Activated naive CD4-positive, alpha-beta T cell treated with anti-CD3 and anti-CD28 coated beads for 36 hours (primary cell): ENCODE data around the gene FBXO5. TPM values are rescaled to one million over a fixed set of nuclear protein-coding genes. Genes with fewer than 3 reads are reported as not detected.

Source experiments
- CTCF ChIA-PET: fragments of 350-600 bp; sonication (Branson Sonifier 250); formaldehyde crosslinking; loops from one replicate; lab custom pipeline; 2021; ENCODE audit warnings: antibody characterized with exemption; lab: Charles Lee
- DNase-seq: peaks from one replicate; pipeline ENCODE4 v3.0.0-alpha.2; 2020
- H3K27ac Mint-ChIP-seq: one replicate; pipeline ENCODE4 v1.8.0; 2021; ENCODE audit warnings: mild to moderate bottlenecking, mixed read lengths
- H3K27me3 Mint-ChIP-seq: one replicate; pipeline ENCODE4 v1.8.0; 2021; ENCODE audit warnings: low read depth, mixed read lengths
- H3K36me3 Mint-ChIP-seq: one replicate; pipeline ENCODE4 v1.8.0; 2021; ENCODE audit warnings: low read depth, mixed read lengths
- H3K4me1 Mint-ChIP-seq: one replicate; pipeline ENCODE4 v1.8.0; 2021; ENCODE audit warnings: low read depth, mixed read lengths
- H3K4me3 Mint-ChIP-seq: one replicate; pipeline ENCODE4 v1.8.0; 2021; ENCODE audit warnings: mild to moderate bottlenecking, moderate library complexity, mixed read lengths
- H3K9me3 Mint-ChIP-seq: one replicate; pipeline ENCODE4 v1.8.0; 2021; ENCODE audit warnings: mixed read lengths
- intact Hi-C: fragments of 100-400 bp; cut with micrococcal nuclease; formaldehyde crosslinking; loops from one replicate; pipeline ENCODE4 v1.15.1; 2023
- total RNA-seq, 2 experiments: library from RNA; stranded (reverse); gene quantifications; one replicate each; pipeline ENCODE4 v1.2.3, GENCODE V29; 2021

Gene FBXO5
- total RNA-seq, 2 experiments from 2014 or later, result 61.4 to 62.3 TPM

- H3K4me3 Mint-ChIP-seq, result peak overlapping the region; percentile 99
Observed at GRCh38 chr6:152984513-152984872, 1.7 kb upstream of the FBXO5 start.

GRCh38 chr6:152983637-152984512 is 1.0 kb upstream of the FBXO5 start:
- CTCF ChIA-PET, result interaction anchor here (1.1 to 1.3 kb wide), 2 partner anchors 16 to 17 kb away, joined by 3 to 4 read pairs; no protein-coding TSS in a partner anchor
- Mint-ChIP-seq H3K36me3 (peaks cover 46% of the 10 kb centered on the region), H3K4me1 (peaks cover 40% of the 10 kb centered on the region), H3K27ac (peak overlapping the region; percentile 100), H3K9me3 (no peaks in the 10 kb centered on the region), H3K4me3 (peak overlapping the region; percentile 99), H3K27me3 (no peaks in the 10 kb centered on the region)
- DNase-seq, result peak; percentile 93
- intact Hi-C loops, result loop anchor here (2.0 to 5.0 kb wide), 11 partner anchors 41 to 1751 kb away; partner anchors contain the start of genes RMND1 and ZBTB2

More at GRCh38 chr6:152984513-152984872, 1.7 kb upstream of the FBXO5 start:
- Mint-ChIP-seq H3K27ac (peak overlapping the region; percentile 100), H3K27me3 (no peaks in the 10 kb centered on the region), H3K4me1 (peaks cover 36% of the 10 kb centered on the region), H3K9me3 (no peaks in the 10 kb centered on the region), H3K36me3 (peaks cover 41% of the 10 kb centered on the region)
- intact Hi-C loops, result loop anchor here (2.0 to 5.0 kb wide), 4 partner anchors 682 to 1282 kb away; no protein-coding TSS in a partner anchor
- CTCF ChIA-PET, result no interaction called here
- DNase-seq, result no peak

- Mint-ChIP-seq H3K4me1 (peaks cover 49% of the 10 kb centered on the region), H3K36me3 (peaks cover 57% of the 10 kb centered on the region), H3K9me3 (no peaks in the 10 kb centered on the region), H3K4me3 (peak overlapping the region; percentile 99), H3K27ac (peak overlapping the region; percentile 69), H3K27me3 (no peaks in the 10 kb centered on the region)
- CTCF ChIA-PET, result interaction anchor here (0.8 to 1.3 kb wide), 2 partner anchors 18 to 43 kb away, joined by 3 to 4 read pairs; no protein-coding TSS in a partner anchor
- peak; percentile 34 for DNase-seq
- intact Hi-C loops, result loop anchor here (1.0 to 5.0 kb wide), 11 partner anchors 20 to 1753 kb away; partner anchors contain the start of genes MTRF1L, RMND1 and ZBTB2
Observed at GRCh38 chr6:152981989-152982903, 595 bp downstream of the FBXO5 start.

GRCh38 chr6:152981219-152981618 is 1.6 kb downstream of the FBXO5 start:
- Mint-ChIP-seq H3K4me3 (peak overlapping the region; percentile 99), H3K27me3 (no peaks in the 10 kb centered on the region), H3K36me3 (peaks cover 64% of the 10 kb centered on the region), H3K9me3 (no peaks in the 10 kb centered on the region), H3K27ac (no peak overlapping the region), H3K4me1 (peaks cover 50% of the 10 kb centered on the region)
- no peak for DNase-seq
- CTCF ChIA-PET, result no interaction called here
- intact Hi-C loops, result loop anchor here (5.0 kb wide), 3 partner anchors 679 to 1279 kb away; no protein-coding TSS in a partner anchor

- Mint-ChIP-seq H3K27me3 (no peaks in the 10 kb centered on the region), H3K27ac (no peak overlapping the region), H3K36me3 (peaks cover 64% of the 10 kb centered on the region), H3K9me3 (no peaks in the 10 kb centered on the region), H3K4me3 (peak overlapping the region; percentile 99), H3K4me1 (peaks cover 50% of the 10 kb centered on the region)
- CTCF ChIA-PET, result no interaction called here
- DNase-seq, result no peak
- intact Hi-C loops, result loop anchor here (5.0 kb wide), 3 partner anchors 678 to 1278 kb away; no protein-coding TSS in a partner anchor
Observed at GRCh38 chr6:152980656-152981055, 2.2 kb downstream of the FBXO5 start.

- Mint-ChIP-seq H3K36me3 (peaks cover 69% of the 10 kb centered on the region), H3K27ac (no peak overlapping the region), H3K4me1 (peaks cover 49% of the 10 kb centered on the region), H3K27me3 (no peaks in the 10 kb centered on the region), H3K4me3 (no peak overlapping the region), H3K9me3 (peaks cover 3% of the 10 kb centered on the region)
- DNase-seq, result no peak
- CTCF ChIA-PET, result interaction anchor here (1.2 kb wide), 1 partner anchor 25 kb away, joined by 4 read pairs; no protein-coding TSS in a partner anchor
- intact Hi-C loops, result no loop called here
Observed at GRCh38 chr6:152979116-152979515, 3.7 kb downstream of the FBXO5 start.

- no peak for DNase-seq
- H3K4me1 Mint-ChIP-seq, result peaks cover 53% of the 10 kb centered on the region
- H3K36me3 Mint-ChIP-seq, result peaks cover 72% of the 10 kb centered on the region
- H3K27ac Mint-ChIP-seq, result no peak overlapping the region
- H3K9me3 Mint-ChIP-seq, result peaks cover 3% of the 10 kb centered on the region
- no peaks in the 10 kb centered on the region for H3K27me3 Mint-ChIP-seq
- intact Hi-C loops, result no loop called here
- CTCF ChIA-PET, result interaction anchor here (1.2 to 1.4 kb wide), 2 partner anchors 24 to 29 kb away, joined by 3 to 4 read pairs; no protein-coding TSS in a partner anchor
- H3K4me3 Mint-ChIP-seq, result no peak overlapping the region
Observed at GRCh38 chr6:152978058-152978457, 4.8 kb downstream of the FBXO5 start.

- Mint-ChIP-seq H3K4me1 (peaks cover 53% of the 10 kb centered on the region), H3K9me3 (peaks cover 3% of the 10 kb centered on the region), H3K27ac (no peak overlapping the region), H3K36me3 (peaks cover 77% of the 10 kb centered on the region), H3K4me3 (no peak overlapping the region), H3K27me3 (no peaks in the 10 kb centered on the region)
- intact Hi-C loops, result no loop called here
- no peak for DNase-seq
- CTCF ChIA-PET, result interaction anchor here (0.6 to 1.4 kb wide), 2 partner anchors 29 to 1242 kb away, joined by 3 to 4 read pairs; no protein-coding TSS in a partner anchor
Observed at GRCh38 chr6:152977556-152977955, 5.3 kb downstream of the FBXO5 start.

- CTCF ChIA-PET, result interaction anchor here (1.4 kb wide), 1 partner anchor 28 kb away, joined by 3 read pairs; no protein-coding TSS in a partner anchor
- H3K4me1 Mint-ChIP-seq, result peaks cover 53% of the 10 kb centered on the region
- peaks cover 3% of the 10 kb centered on the region for H3K9me3 Mint-ChIP-seq
- intact Hi-C loops, result no loop called here
- H3K4me3 Mint-ChIP-seq, result no peak overlapping the region
- H3K27ac Mint-ChIP-seq, result no peak overlapping the region
- H3K36me3 Mint-ChIP-seq, result peaks cover 80% of the 10 kb centered on the region
- no peak for DNase-seq
- no peaks in the 10 kb centered on the region for H3K27me3 Mint-ChIP-seq
Observed at GRCh38 chr6:152976749-152977148, 6.1 kb downstream of the FBXO5 start.

- intact Hi-C loops, result no loop called here
- CTCF ChIA-PET, result no interaction called here
- H3K27me3 Mint-ChIP-seq, result no peaks in the 10 kb centered on the region
- H3K4me3 Mint-ChIP-seq, result no peak overlapping the region
- DNase-seq, result no peak
- peaks cover 45% of the 10 kb centered on the region for H3K4me1 Mint-ChIP-seq
- H3K27ac Mint-ChIP-seq, result no peak overlapping the region
- peaks cover 77% of the 10 kb centered on the region for H3K36me3 Mint-ChIP-seq
- H3K9me3 Mint-ChIP-seq, result peaks cover 3% of the 10 kb centered on the region
Observed at GRCh38 chr6:152975204-152975915, 7.5 kb downstream of the FBXO5 start.

- CTCF ChIA-PET, result interaction anchor here (0.6 to 1.4 kb wide), 4 partner anchors 11 to 220 kb away, joined by 3 to 7 read pairs (median 4); no protein-coding TSS in a partner anchor
- Mint-ChIP-seq H3K4me3 (no peak overlapping the region), H3K27ac (no peak overlapping the region), H3K9me3 (peaks cover 12% of the 10 kb centered on the region), H3K36me3 (peaks cover 82% of the 10 kb centered on the region), H3K4me1 (peaks cover 34% of the 10 kb centered on the region), H3K27me3 (no peaks in the 10 kb centered on the region)
- DNase-seq, result no peak
- intact Hi-C loops, result no loop called here
Observed at GRCh38 chr6:152973916-152974315, 8.9 kb downstream of the FBXO5 start.
